ENCODE measurements around the gene GPC6.

Gene GPC6

GRCh38 chr13:94009701-94010100, 783.1 kb downstream of the GPC6 start:
- no peak for TF ChIP-seq CTCF (IDR thresholded peaks at IDR 0.05; ENCODE audit: low read depth, low read length)
- H3K4me3 ChIP-seq (ENCODE audit: low read depth, low read length): no peak overlapping the region

- no peak for TF ChIP-seq CTCF (IDR thresholded peaks at IDR 0.05; ENCODE audit: low read depth, low read length)
- no peak overlapping the region for H3K4me3 ChIP-seq (ENCODE audit: low read depth, low read length)
Measured at GRCh38 chr13:94014461-94014860, 787.9 kb downstream of the GPC6 start.

- no peak for TF ChIP-seq CTCF (IDR thresholded peaks at IDR 0.05; ENCODE audit: low read depth, low read length)
Measured at GRCh38 chr13:94020426-94020825, 793.8 kb downstream of the GPC6 start.

GRCh38 chr13:94020833-94021232, 794.2 kb downstream of the GPC6 start:
- no peak for TF ChIP-seq CTCF (IDR thresholded peaks at IDR 0.05; ENCODE audit: low read depth, low read length)
- H3K4me3 ChIP-seq (ENCODE audit: low read depth, low read length): no peak overlapping the region

More at GRCh38 chr13:94020426-94020825, 793.8 kb downstream of the GPC6 start:
- H3K4me3 ChIP-seq (ENCODE audit: low read depth, low read length): no peak overlapping the region

GRCh38 chr13:94028234-94028633, 801.6 kb downstream of the GPC6 start:
- no peak for TF ChIP-seq CTCF (IDR thresholded peaks at IDR 0.05; ENCODE audit: low read depth, low read length)
- no peak overlapping the region for H3K4me3 ChIP-seq (ENCODE audit: low read depth, low read length)

- no peak for TF ChIP-seq CTCF (IDR thresholded peaks at IDR 0.05; ENCODE audit: low read depth, low read length)
- H3K4me3 ChIP-seq (ENCODE audit: low read depth, low read length): no peak overlapping the region
Measured at GRCh38 chr13:94028650-94029049, 802.0 kb downstream of the GPC6 start.

GRCh38 chr13:94030415-94031119, 804.0 kb downstream of the GPC6 start:
- no peak for TF ChIP-seq CTCF (IDR thresholded peaks at IDR 0.05; ENCODE audit: low read depth, low read length)
- H3K4me3 ChIP-seq (ENCODE audit: low read depth, low read length): no peak overlapping the region

Data from WI38 (cell line).